SK-N-SH treated with all-trans-retinoic acid at 6 μM for 48 hours (cell line): ENCODE results near the gene CBFB.

Experiments
- ARNTL ChIP-seq: fragments of 450-650 bp; formaldehyde crosslinking; IDR thresholded peaks from 2 replicates; pipeline ENCODE4 v1.5.0; 2020; ENCODE audit warnings: low read depth, mild to moderate bottlenecking, moderate library complexity, borderline replicate concordance
- GLIS3 ChIP-seq: fragments of 250-450 bp; sonication (Bioruptor Pico); IDR thresholded peaks from 2 replicates; pipeline ENCODE4 v1.5.0; 2020; ENCODE audit warnings: mild to moderate bottlenecking, moderate library complexity
- PATZ1 ChIP-seq: fragments of 250-450 bp; sonication (Bioruptor Pico); IDR thresholded peaks from 2 replicates; pipeline ENCODE4 v1.8.0; 2020; ENCODE audit warnings: mild to moderate bottlenecking, moderate library complexity, borderline replicate concordance
- SNAI2 ChIP-seq: fragments of 250-450 bp; sonication (Bioruptor Pico); IDR thresholded peaks from 2 replicates; pipeline ENCODE4 v1.5.0; 2020; ENCODE audit warnings: mild to moderate bottlenecking, moderate library complexity
- TOX ChIP-seq: fragments of 250-450 bp; sonication (Bioruptor Pico); IDR thresholded peaks from 2 replicates; pipeline ENCODE4 v1.8.0; 2021; ENCODE audit warnings: mild to moderate bottlenecking, moderate library complexity, borderline replicate concordance
- TSHZ2 ChIP-seq: fragments of 250-450 bp; sonication (Bioruptor Pico); IDR thresholded peaks from 2 replicates; pipeline ENCODE4 v1.5.0; 2020; ENCODE audit warnings: mild to moderate bottlenecking, moderate library complexity
- ZFP30 ChIP-seq: fragments of 450-650 bp; formaldehyde crosslinking; IDR thresholded peaks from 2 replicates; pipeline ENCODE4 v1.5.0; 2022; ENCODE audit warnings: mild to moderate bottlenecking, moderate library complexity
- ZNF70 ChIP-seq: fragments of 450-650 bp; formaldehyde crosslinking; IDR thresholded peaks from 2 replicates; pipeline ENCODE4 v1.5.0; 2020; ENCODE audit warnings: mild to moderate bottlenecking, moderate library complexity
- TF ChIP-seq, protein P1 (sequence below): fragments of 250-450 bp; sonication (Bioruptor Pico); IDR thresholded peaks from 2 replicates; pipeline ENCODE4 v1.5.1; 2020; ENCODE audit warnings: low read depth, mild to moderate bottlenecking, moderate library complexity

- no peak for TF ChIP-seq TOX (CRISPR knock-in tag)
- no peak for TF ChIP-seq GLIS3
- no peak for TF ChIP-seq PATZ1 (CRISPR knock-in tag)
- no peak for TF ChIP-seq TSHZ2 (CRISPR knock-in tag)
- TF ChIP-seq ZNF70, result no peak
- TF ChIP-seq, protein P1, sequence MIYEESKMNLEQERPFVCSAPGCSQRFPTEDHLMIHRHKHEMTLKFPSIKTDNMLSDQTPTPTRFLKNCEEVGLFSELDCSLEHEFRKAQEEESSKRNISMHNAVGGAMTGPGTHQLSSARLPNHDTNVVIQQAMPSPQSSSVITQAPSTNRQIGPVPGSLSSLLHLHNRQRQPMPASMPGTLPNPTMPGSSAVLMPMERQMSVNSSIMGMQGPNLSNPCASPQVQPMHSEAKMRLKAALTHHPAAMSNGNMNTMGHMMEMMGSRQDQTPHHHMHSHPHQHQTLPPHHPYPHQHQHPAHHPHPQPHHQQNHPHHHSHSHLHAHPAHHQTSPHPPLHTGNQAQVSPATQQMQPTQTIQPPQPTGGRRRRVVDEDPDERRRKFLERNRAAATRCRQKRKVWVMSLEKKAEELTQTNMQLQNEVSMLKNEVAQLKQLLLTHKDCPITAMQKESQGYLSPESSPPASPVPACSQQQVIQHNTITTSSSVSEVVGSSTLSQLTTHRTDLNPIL, result no peak
- no peak for TF ChIP-seq ARNTL (CRISPR knock-in tag)
- no peak for TF ChIP-seq ZFP30 (CRISPR knock-in tag)
- TF ChIP-seq SNAI2, result no peak
Measured at GRCh38 chr16:67105246-67105645, 76.3 kb downstream of the CBFB start.
